Central memory CD8-positive, alpha-beta T cell (primary cell): ENCODE measurements around the gene MTRF1.
"Not testable (repeated sequence)": the region's sequence is repeated elsewhere in the genome, so short reads cannot be mapped to it uniquely, and the experiment has no call there.

Source experiments
- ATAC-seq: fragments of 150-1000 bp; cut with Tn5 transposase; replicated peaks from 2 replicates; pipeline ENCODE4 v1.10.0; 2022; ENCODE audit warnings: mild to moderate bottlenecking, moderate FRiP score, moderate number of reproducible peaks; ENCODE audit not compliant: poor library complexity, severe bottlenecking; ENCODE audit errors: extremely low read depth
- DNase-seq, 2 donors: peaks; one replicate each; pipeline ENCODE4 v3.0.0; 2021; ENCODE audit warnings: low spot score in 2 of 2
- H3K27ac Mint-ChIP-seq: one replicate; pipeline ENCODE4 v1.8.0; 2022; ENCODE audit warnings: low read depth, mild to moderate bottlenecking, moderate library complexity, mixed read lengths
- H3K27me3 Mint-ChIP-seq: one replicate; pipeline ENCODE4 v1.8.0; 2022; ENCODE audit warnings: mixed read lengths
- H3K36me3 Mint-ChIP-seq: one replicate; pipeline ENCODE4 v1.8.0; 2022; ENCODE audit warnings: mild to moderate bottlenecking, moderate library complexity, mixed read lengths; ENCODE audit not compliant: insufficient read depth
- H3K4me1 Mint-ChIP-seq: one replicate; pipeline ENCODE4 v1.8.0; 2022; ENCODE audit warnings: mixed read lengths
- H3K4me3 Mint-ChIP-seq: one replicate; pipeline ENCODE4 v1.8.0; 2022; ENCODE audit warnings: mild to moderate bottlenecking, moderate library complexity, mixed read lengths
- H3K9me3 Mint-ChIP-seq: one replicate; pipeline ENCODE4 v1.8.0; 2022; ENCODE audit warnings: mixed read lengths

MTRF1 gene

GRCh38 chr13:41175576-41175975 lies 87.8 kb downstream of the MTRF1 start:
- H3K36me3 Mint-ChIP-seq, ATAC-seq, H3K4me1 Mint-ChIP-seq, H3K27me3 Mint-ChIP-seq, H3K4me3 Mint-ChIP-seq, DNase-seq, H3K9me3 Mint-ChIP-seq: not testable (repeated sequence)
- peak overlapping the region; percentile 51 for H3K27ac Mint-ChIP-seq
